PC-3 (cell line): Measurements from ENCODE around the gene KDR.

Experiments used
- CTCF ChIP-seq: fragments of 300-600 bp; sonication (generic); conservative IDR thresholded peaks from 2 replicates; pipeline ENCODE4 v1.5.1; 2017; ENCODE audit warnings: antibody characterized with exemption, low read depth, mild to moderate bottlenecking, low read length
- EZH2 ChIP-seq: fragments of 300-600 bp; sonication (generic); IDR thresholded peaks from one replicate; pipeline ENCODE4 v1.6.1; 2017; ENCODE audit warnings: antibody characterized with exemption, mild to moderate bottlenecking, low read length; ENCODE audit not compliant: unreplicated experiment
- EZH2phosphoT487 ChIP-seq: fragments of 300-600 bp; sonication (generic); IDR thresholded peaks from 2 replicates; pipeline ENCODE4 v1.6.1; 2018; ENCODE audit warnings: mild to moderate bottlenecking, antibody characterized with exemption, low read length, borderline replicate concordance

GRCh38 chr4:55103224-55103623, 22.2 kb downstream of the KDR start:
- no peak for TF ChIP-seq EZH2phosphoT487
- no peak for TF ChIP-seq CTCF
- no peak for TF ChIP-seq EZH2
